Kidney capillary endothelial cell (primary cell): ENCODE measurements around the gene ITGAX.

Experiments
- DNase-seq: peaks from one replicate; pipeline ENCODE4 v3.0.0-alpha.2; 2018; ENCODE audit warnings: low spot score

Gene ITGAX

DNA sequence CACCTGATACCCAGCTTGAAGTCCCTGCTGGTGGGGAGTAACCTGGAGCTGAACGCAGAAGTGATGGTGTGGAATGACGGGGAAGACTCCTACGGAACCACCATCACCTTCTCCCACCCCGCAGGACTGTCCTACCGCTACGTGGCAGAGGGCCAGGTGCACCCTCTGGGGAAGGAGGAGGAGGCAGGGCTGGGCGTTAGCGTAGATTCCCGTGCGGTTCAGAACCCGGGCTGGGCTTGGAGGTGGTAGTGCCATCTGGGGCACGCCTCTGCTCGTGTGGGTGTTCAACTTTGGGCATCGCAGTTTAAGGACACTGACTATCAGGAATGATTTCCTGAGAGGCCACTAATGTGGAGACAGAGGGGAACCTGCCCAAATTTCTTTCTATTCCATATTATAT is 18.3 kb downstream of the ITGAX start:
- no peak for DNase-seq

GRCh38 chr16:31375231-31375630 is 20.3 kb downstream of the ITGAX start:
- no peak for DNase-seq

- DNase-seq: no peak
Measured at GRCh38 chr16:31376705-31377104, 21.7 kb downstream of the ITGAX start.

- no peak for DNase-seq
Measured at GRCh38 chr16:31377210-31377903, 22.4 kb downstream of the ITGAX start.

DNA sequence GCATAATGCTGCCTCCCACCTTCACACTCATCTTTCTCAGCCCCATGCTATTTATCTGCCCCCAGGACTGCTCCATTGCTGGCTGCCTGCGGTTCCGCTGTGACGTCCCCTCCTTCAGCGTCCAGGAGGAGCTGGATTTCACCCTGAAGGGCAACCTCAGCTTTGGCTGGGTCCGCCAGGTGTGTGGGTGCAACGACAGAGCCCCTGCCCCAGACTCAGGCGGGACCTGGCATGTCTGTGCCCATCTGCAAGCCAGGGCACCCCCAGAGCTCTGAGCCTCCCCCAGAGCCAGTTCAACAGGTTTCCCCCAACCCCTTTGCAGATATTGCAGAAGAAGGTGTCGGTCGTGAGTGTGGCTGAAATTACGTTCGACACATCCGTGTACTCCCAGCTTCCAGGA is 25.2 kb downstream of the ITGAX start:
- DNase-seq: no peak

DNA sequence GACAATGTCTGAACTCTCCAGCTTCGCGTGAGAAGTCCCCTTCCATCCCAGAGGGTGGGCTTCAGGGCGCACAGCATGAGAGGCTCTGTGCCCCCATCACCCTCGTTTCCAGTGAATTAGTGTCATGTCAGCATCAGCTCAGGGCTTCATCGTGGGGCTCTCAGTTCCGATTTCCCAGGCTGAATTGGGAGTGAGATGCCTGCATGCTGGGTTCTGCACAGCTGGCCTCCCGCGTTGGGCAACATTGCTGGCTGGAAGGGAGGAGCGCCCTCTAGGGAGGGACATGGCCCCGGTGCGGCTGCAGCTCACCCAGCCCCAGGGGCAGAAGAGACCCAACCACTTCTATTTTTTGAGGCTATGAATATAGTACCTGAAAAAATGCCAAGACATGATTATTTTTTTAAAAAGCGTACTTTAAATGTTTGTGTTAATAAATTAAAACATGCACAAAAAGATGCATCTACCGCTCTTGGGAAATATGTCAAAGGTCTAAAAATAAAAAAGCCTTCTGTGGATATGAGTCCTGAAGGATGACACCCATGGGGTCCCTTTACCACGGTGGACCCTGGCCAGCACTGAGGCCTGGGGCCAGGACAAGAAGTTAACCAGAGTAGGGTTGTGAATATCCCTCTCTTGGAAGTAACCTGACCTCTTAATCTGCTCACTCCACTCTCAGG is 27.6 kb downstream of the ITGAX start:
- DNase-seq: peak; percentile 43

GRCh38 chr16:31385680-31386079 is 30.7 kb downstream of the ITGAX start:
- DNase-seq: no peak

DNA sequence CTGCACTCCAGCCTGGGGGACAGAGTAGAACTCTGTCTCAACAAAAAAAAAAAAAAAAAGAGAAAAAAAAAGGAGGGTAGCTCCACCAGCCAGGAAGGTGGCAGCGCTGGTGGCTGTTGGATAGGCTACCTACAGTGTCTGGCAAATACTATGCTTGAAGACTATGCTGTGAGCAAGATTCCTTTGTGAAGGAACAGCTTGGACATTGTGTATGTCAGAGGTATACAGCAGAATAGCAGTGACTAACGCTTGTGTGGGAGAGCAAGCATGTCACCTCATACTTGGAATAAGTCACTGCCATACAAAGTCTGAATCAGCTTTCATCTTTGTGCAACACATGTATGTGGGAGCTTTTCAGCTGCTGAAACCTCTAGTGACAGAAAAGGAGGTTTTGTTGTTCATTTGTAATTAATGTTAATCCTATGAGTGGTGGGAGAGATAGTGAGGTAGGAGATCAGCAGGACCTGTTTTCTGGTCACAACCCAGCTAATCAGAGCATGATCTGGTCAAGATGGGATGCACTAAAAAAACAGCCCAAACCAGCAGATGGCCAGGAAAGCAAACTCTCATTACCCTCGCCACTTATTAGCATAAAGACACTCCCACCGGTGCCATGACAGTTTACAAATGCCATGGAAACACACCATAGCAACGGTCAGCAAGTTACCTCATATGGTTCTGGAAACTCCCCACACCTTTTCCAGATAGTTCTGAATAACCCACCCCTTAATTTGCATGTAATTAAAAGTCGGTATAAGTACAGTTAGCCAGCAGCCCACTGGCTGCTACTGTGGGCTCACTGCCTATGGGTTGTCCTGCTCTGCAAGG is 31.4 kb downstream of the ITGAX start:
- no peak for DNase-seq

- no peak for DNase-seq
Measured at GRCh38 chr16:31388535-31388934, 33.6 kb downstream of the ITGAX start.

DNA sequence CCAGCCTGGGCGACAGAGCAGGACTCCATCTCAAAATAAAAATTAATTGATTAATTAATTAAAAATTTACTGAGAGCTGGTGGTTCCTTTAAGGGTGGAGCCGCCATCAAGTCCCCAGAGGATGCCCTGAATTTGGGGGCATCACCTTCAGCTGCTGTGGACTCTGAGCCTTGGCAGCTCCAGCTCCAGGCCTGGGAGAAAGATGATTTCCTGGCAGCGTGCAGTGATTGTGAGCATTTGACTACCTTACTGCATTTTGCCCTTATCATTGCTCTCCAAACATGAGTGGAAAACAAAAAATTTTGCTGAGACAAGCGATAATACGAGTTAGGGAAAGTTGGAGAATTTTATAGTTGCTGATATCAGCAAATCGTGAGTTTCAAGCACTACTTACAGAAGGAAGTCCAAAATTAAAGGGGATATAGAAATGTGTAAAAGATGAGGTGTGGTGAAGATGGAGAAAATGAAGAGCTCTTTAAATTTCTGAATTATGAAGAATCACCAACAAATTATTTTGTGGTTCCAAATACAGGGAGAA is 35.6 kb downstream of the ITGAX start:
- DNase-seq: no peak

DNA sequence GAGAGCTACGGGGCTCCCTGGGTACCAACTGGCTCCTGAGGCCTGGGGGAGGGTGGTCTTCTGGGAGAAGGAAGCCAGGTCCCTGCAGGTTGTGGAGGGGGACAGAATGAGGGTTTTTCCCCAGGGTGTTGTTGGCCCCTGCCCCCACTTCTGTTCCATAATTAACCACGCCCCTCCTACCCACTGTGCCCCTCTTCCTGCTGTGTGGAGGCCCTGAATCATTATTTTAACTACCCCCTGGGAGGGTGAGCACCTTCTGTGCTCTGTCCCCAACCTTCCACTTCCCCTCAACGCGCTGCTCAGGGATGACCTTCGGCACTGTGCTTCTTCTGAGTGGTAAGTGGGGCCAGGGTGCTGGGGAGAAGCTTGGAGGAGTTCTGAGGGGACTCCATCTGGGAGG is 38.1 kb downstream of the ITGAX start, which contains the start of gene ITGAD:
TSS of gene ITGAD (plus strand) at position 280 of the 400 bp plus-strand sequence. CDS start at position 306, 26 bp downstream.
- no peak for DNase-seq

DNA sequence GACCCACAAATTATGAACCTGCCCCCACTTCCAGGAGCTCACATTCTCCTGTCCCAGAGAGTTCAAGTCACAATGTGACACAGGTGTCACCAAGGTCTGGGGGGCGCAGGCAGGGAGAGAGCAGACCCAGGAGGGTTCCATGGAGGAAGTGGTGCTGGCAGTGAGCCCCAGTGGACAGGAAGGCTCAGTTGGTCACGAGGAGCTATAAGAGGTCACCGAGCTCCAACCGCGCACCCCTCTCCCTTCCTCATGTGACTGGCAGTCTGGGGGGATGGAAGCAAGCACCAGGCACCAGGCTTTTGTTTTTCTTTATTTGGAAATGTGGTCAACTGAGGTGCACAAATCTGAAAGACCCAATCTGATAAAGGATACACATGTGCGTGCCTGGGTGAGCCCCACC is 40.7 kb downstream of the ITGAX start:
- no peak for DNase-seq

DNA sequence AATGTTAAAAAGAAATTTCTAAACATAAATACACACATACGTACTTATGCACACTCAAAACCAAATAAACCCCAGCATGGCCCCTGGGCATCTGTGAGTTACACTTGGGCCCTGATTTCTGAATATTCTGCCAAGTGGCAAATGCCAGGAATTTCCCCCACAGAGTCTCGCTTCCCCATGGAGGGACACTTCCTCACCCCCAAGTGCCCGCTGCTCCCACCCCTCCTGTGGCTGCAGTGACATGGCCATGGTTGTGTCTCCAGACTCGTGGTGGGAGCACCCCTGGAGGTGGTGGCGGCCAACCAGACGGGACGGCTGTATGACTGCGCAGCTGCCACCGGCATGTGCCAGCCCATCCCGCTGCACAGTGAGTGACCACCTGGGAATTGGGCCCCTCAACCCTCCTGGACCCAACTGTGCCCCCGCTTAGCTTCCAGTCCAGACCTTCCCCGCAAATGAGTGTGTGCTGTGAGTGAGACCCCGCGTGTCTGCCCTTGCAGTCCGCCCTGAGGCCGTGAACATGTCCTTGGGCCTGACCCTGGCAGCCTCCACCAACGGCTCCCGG is 42.2 kb downstream of the ITGAX start:
- DNase-seq: no peak

GRCh38 chr16:31397701-31398100 is 42.7 kb downstream of the ITGAX start:
- DNase-seq: no peak

DNA sequence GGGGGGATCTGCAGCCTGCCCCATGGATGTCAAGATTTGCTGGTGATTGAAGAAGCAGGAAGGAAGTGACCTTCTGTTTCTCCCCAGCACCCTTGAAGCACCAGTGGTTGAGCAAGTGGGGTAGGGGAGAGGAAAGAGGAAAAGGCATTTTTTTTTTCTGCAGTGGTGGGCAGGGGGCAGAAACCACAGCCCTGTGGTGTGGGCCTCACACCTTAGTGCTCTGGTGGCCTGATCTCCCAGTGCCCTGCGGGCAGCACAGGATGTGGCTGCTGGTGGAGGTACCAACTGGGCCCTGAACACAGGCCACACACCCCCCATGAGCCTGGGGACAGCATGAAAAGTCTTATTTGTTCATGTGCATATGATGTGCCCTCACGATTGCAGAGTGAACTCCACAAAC is 45.2 kb downstream of the ITGAX start:
- DNase-seq: no peak

DNA sequence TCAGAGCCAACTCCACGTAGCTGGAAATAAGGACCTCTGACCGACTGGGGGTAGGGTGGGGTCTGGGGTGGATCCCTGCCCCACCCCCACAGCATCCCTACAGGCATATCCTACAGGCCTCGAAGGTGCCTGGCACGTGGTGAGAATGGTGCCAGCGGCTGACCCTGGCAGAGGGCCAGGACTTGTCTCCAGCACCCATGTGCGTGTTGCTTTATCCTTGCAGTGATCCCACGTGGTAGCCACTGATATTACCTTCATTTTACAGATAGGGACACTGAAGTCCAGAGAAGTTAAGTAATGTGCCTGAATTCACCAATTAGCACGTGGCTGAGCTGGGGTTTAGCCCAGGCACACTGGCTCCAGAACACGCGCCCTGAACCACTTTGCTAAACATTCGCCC is 46.5 kb downstream of the ITGAX start:
- DNase-seq: no peak

- DNase-seq: no peak
Measured at GRCh38 chr16:31402687-31403086, 47.7 kb downstream of the ITGAX start.

- DNase-seq: no peak
Measured at GRCh38 chr16:31403590-31404352, 48.8 kb downstream of the ITGAX start.

GRCh38 chr16:31404353-31405064 is 49.5 kb downstream of the ITGAX start:
- no peak for DNase-seq

DNA sequence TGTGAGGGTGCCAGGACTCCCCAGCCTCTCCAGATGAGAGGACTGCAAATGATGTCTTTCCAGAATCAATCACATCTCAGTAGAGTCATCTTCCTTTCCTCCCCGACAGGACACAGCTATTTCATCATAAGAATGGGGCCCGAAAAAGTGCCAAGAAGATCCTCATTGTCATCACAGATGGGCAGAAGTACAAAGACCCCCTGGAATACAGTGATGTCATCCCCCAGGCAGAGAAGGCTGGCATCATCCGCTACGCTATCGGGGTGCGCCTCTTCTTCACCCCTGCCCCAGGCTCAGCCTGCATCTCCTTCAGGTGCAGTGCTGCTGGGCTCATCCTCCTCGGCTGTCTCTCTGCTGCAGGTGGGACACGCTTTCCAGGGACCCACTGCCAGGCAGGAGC is 52.4 kb downstream of the ITGAX start:
- no peak for DNase-seq

DNA sequence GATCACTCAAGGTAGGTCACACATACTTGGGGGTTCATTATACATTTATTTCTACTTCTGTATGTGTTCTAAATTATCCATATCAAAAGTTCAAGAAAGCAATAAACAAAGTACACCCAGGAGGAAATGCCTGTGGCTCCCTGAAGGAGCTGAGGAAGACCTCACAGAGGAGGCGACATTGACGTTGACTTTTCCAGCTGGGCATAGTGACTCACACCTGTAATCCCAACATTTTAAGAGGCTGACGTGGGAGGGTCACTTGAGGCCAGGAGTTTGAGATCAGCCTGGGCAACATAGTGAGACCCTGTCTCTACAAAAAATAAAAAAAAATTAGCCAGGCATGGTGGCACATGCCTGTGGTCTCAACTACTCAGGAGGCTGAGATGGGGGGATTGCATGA is 54.5 kb downstream of the ITGAX start:
- DNase-seq: no peak
